Skeletal muscle satellite cell (primary cell): Measurements from ENCODE around the gene FOXQ1.

Experiments
- H3K27me3 ChIP-seq: 2 replicates; pipeline ENCODE4 v1.7.0; 2013; ENCODE audit warnings: low read length; ENCODE audit not compliant: control insufficient read depth, insufficient read depth
- H3K36me3 ChIP-seq: 2 replicates; pipeline ENCODE4 v1.7.0; 2013; ENCODE audit warnings: mild to moderate bottlenecking, control low read depth, low read length; ENCODE audit not compliant: insufficient read depth
- H3K4me1 ChIP-seq: 2 replicates; pipeline ENCODE4 v1.7.0; 2013; ENCODE audit warnings: low read length; ENCODE audit not compliant: control insufficient read depth, insufficient read depth
- H3K4me2 ChIP-seq: 2 replicates; pipeline ENCODE4 v1.7.0; 2013; ENCODE audit warnings: mild to moderate bottlenecking, low read length
- H3K4me3 ChIP-seq: 2 replicates; pipeline ENCODE4 v1.7.0; 2013; ENCODE audit warnings: low read length
- H3K9ac ChIP-seq: 2 replicates; pipeline ENCODE4 v1.7.0; 2013; ENCODE audit warnings: mild to moderate bottlenecking, low read depth, low read length, moderate library complexity
- H3K9me3 ChIP-seq: replicated peaks from 2 replicates; pipeline ENCODE4 v1.7.0; 2013; ENCODE audit warnings: mild to moderate bottlenecking, control low read depth, low read length

FOXQ1 gene

DNA sequence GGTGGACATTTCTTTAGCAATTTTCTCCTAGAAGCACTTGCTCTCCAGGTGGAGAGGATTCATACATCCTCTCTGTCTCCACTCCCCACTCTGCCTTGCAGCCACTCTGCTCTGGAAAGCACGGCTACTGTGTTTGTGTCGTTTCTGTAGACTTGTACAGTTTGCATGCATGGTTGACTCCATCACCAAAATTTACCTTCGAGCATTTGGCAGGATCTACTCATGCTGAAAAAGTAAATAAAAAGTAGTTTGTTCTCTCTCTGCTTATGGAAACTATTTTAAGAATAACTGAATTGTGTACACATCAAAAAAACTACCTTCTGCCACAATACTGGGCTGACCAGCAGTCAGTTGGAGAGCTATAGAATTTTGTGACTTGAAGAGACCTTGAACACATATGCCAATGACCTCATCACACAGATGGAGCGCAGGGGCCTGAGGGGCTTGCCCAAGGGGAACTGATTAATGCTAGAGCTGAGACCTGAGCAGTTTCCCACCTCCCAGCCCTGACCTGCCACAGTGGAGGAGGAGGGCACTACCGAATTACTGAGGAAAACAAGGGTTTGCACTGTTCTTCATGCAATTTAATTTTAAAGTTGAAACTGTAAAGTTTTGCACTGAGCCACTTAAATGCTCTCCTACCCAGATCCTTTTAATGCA, 33.7 kb upstream of the FOXQ1 start:
- Histone ChIP-seq H3K4me1 (no peaks in the 10 kb centered on the region), H3K9ac (no peak overlapping the region), H3K36me3 (no peaks in the 10 kb centered on the region), H3K4me2 (no peak overlapping the region), H3K27me3 (peaks cover 5% of the 10 kb centered on the region), H3K9me3 (no peaks in the 10 kb centered on the region), H3K4me3 (no peak overlapping the region)

- Histone ChIP-seq H3K36me3 (no peaks in the 10 kb centered on the region), H3K4me3 (no peak overlapping the region), H3K4me2 (no peak overlapping the region), H3K9me3 (no peaks in the 10 kb centered on the region), H3K4me1 (no peaks in the 10 kb centered on the region), H3K9ac (no peak overlapping the region), H3K27me3 (peaks cover 5% of the 10 kb centered on the region)
These were observed 32.8 kb upstream of the FOXQ1 start for GRCh38 chr6:1279065-1279464.

GRCh38 chr6:1280666-1281300, 31.1 kb upstream of the FOXQ1 start:
- Histone ChIP-seq H3K27me3 (peaks cover 5% of the 10 kb centered on the region), H3K4me1 (peaks cover 5% of the 10 kb centered on the region), H3K9ac (no peak overlapping the region), H3K4me3 (no peak overlapping the region), H3K4me2 (no peak overlapping the region), H3K36me3 (no peaks in the 10 kb centered on the region), H3K9me3 (no peaks in the 10 kb centered on the region)

DNA sequence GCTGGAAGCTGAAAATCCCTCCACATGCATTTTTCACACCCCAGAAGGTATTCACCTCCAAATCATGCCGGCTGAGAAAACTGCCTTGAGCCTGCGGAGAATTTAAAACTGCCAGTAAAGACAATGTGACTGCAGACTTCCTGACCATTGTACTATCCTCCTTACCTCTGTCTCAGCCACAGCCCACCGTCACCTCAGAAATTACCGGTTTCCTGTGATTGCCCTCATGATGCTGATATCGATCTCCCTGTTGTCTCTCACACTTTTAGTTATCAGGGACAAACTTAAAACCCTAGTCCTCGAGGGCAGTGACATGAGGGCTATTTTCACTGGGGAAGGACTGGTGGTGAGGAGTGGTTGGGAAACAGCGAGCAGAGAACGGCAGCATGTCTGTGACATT, 30.2 kb upstream of the FOXQ1 start:
- Histone ChIP-seq H3K9me3 (no peaks in the 10 kb centered on the region), H3K36me3 (no peaks in the 10 kb centered on the region), H3K9ac (no peak overlapping the region), H3K4me1 (peaks cover 12% of the 10 kb centered on the region), H3K4me2 (no peak overlapping the region), H3K4me3 (no peak overlapping the region), H3K27me3 (peaks cover 5% of the 10 kb centered on the region)

DNA sequence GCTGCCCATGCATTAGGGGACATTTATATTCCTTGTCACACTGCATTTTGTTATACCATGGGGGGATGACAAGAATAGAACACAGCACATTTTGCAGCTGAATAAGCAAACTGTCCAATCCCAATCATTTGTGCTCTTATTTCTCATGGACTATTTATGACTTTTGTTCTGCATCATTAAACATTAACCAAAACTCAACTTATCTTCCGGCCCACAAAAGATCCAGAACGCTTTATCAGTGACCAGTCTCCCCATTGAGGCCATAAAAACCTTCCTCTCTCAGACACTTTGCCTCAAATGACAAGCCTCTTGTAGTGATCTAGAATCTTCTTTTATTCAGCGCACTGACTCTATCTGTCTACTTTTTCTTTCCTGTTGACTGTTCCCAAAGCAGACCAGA, 28.4 kb upstream of the FOXQ1 start:
- no peak overlapping the region for H3K9ac ChIP-seq
- no peak overlapping the region for H3K4me2 ChIP-seq
- no peaks in the 10 kb centered on the region for H3K9me3 ChIP-seq
- no peaks in the 10 kb centered on the region for H3K27me3 ChIP-seq
- no peaks in the 10 kb centered on the region for H3K36me3 ChIP-seq
- H3K4me1 ChIP-seq = peaks cover 12% of the 10 kb centered on the region
- no peak overlapping the region for H3K4me3 ChIP-seq

DNA sequence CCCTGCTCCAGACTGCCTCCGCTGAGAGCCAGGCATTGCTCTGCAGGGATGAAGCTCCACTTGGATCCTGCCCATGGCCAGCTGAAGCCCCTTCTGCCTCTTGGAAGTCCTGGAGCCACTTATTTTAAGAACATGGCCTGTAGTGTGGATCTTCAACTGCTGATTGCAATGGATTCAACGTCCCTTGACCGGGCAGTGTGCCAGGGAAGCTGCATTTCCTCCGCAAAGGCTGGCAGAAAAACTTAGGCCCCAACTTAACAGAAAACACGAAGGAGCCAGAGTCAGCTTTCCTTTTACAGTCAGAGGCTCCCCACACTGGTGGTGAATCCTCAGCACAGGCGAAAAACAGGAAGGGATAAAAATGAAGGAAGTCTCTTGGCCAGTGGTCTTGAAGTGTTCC, 26.3 kb upstream of the FOXQ1 start:
- H3K9ac ChIP-seq = no peak overlapping the region
- no peak overlapping the region for H3K4me2 ChIP-seq
- H3K4me1 ChIP-seq = peaks cover 12% of the 10 kb centered on the region
- no peak overlapping the region for H3K4me3 ChIP-seq
- no peaks in the 10 kb centered on the region for H3K9me3 ChIP-seq
- no peaks in the 10 kb centered on the region for H3K27me3 ChIP-seq
- H3K36me3 ChIP-seq = no peaks in the 10 kb centered on the region

DNA sequence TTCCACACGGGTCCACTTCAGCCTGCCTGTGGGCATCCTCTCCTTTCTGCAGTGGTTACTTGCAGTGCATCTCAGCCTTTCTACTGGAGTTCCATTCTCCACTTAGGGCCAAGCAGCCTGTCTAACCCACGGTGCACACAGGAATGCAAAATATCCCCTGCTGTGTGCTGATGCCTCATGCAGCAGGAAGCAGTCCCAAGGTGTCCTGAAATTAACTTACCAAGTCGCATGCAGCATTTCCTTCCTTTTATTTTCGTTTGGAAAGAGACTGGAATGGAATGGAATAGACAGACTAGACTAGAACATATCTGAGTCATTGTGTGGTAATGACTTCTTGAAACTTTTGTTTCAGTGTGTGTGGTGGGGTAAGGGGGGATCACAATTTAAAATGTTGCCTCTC, 25.9 kb upstream of the FOXQ1 start:
- no peaks in the 10 kb centered on the region for H3K27me3 ChIP-seq
- H3K9ac ChIP-seq = no peak overlapping the region

DNA sequence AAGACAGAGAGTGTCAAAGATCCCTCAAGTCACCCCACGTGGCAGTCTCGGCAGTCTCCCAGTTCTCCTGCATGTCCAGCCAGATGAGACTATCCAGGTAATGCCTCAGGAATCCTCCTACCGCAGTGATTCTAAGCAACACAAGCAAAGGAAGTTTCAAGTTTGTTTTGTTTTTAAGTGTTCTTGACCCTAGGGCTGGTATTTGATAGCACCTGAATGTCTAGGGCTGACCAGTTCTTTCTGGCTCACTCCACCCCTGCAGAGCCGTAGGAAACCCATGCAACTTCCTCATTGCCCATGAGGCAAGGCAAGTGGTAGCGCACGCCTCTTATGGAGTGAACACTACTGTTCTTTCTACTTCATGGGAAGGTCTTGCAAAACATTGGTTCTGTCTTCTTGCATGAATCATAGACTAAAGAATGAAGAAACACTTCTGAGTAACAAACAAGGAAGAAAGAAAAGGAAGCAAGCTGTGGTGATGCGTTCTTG, 24.8 kb upstream of the FOXQ1 start:
- Histone ChIP-seq H3K9ac (no peak overlapping the region), H3K36me3 (no peaks in the 10 kb centered on the region), H3K9me3 (no peaks in the 10 kb centered on the region), H3K4me3 (no peak overlapping the region), H3K4me2 (no peak overlapping the region), H3K27me3 (no peaks in the 10 kb centered on the region), H3K4me1 (peaks cover 12% of the 10 kb centered on the region)

More for the DNA sequence above, 25.9 kb upstream of the FOXQ1 start:
- Histone ChIP-seq H3K36me3 (no peaks in the 10 kb centered on the region), H3K9me3 (no peaks in the 10 kb centered on the region), H3K4me2 (no peak overlapping the region), H3K4me3 (no peak overlapping the region), H3K4me1 (peaks cover 12% of the 10 kb centered on the region)

DNA sequence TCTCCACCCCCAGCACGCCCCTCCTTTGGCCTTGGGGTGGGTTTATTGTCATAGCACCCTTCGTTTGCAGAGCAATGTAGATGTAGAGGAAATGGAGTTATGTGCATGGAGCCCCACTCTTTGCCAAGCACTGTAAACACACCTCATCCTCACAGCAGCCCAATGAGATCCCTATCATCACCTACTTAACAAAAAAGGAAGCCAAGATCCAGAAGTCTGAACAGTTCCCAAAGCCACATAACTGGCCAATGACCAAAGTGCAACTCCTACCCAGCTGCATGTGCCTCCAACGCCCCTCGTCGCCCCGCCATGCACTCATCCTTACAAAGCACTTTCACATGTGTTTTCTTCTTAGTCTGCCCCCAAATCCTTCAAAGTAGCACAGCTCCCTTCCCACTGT, 21.8 kb upstream of the FOXQ1 start:
- no peak overlapping the region for H3K9ac ChIP-seq
- H3K36me3 ChIP-seq = no peaks in the 10 kb centered on the region
- no peak overlapping the region for H3K4me3 ChIP-seq
- peaks cover 12% of the 10 kb centered on the region for H3K4me1 ChIP-seq
- H3K27me3 ChIP-seq = no peaks in the 10 kb centered on the region
- H3K4me2 ChIP-seq = no peak overlapping the region
- H3K9me3 ChIP-seq = no peaks in the 10 kb centered on the region

GRCh38 chr6:1290805-1291204, 21.1 kb upstream of the FOXQ1 start:
- Histone ChIP-seq H3K9ac (no peak overlapping the region), H3K9me3 (no peaks in the 10 kb centered on the region), H3K4me2 (no peak overlapping the region), H3K36me3 (no peaks in the 10 kb centered on the region), H3K27me3 (no peaks in the 10 kb centered on the region), H3K4me3 (no peak overlapping the region), H3K4me1 (peaks cover 7% of the 10 kb centered on the region)

DNA sequence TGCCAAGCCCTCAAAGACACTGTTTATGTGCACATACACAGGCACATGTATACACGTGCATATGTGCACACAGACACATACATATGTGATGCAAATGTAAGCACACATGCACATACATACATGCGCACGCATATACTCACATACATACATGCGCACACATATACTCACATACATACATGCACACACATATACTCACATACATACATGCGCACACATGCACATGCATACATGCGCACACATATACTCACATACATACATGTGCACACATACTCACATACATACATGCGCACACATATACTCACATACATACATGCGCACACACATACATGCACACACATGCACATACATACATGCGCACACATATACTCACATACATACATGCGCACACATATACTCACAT, 20.5 kb upstream of the FOXQ1 start:
- Histone ChIP-seq H3K9ac (no peak overlapping the region), H3K4me2 (no peak overlapping the region), H3K36me3 (no peaks in the 10 kb centered on the region), H3K27me3 (no peaks in the 10 kb centered on the region), H3K9me3 (no peaks in the 10 kb centered on the region), H3K4me1 (peaks cover 2% of the 10 kb centered on the region), H3K4me3 (no peak overlapping the region)

- Histone ChIP-seq H3K9me3 (no peaks in the 10 kb centered on the region), H3K4me2 (no peak overlapping the region), H3K36me3 (no peaks in the 10 kb centered on the region), H3K9ac (no peak overlapping the region), H3K27me3 (no peaks in the 10 kb centered on the region), H3K4me3 (no peak overlapping the region), H3K4me1 (no peaks in the 10 kb centered on the region)
These were observed 16.5 kb upstream of the FOXQ1 start for GRCh38 chr6:1295420-1295819.
